WTC11 (cell line): ENCODE data around the gene SLC36A1. TPM values are rescaled to one million over a fixed set of nuclear protein-coding genes. Genes with fewer than 3 reads are reported as not detected.

Experiments
- ATAC-seq: fragments of 200-7000 bp; cut with Tn5 transposase; 2 replicates; pipeline ENCODE4 v1.10.0; 2021; ENCODE audit warnings: mild to moderate bottlenecking, moderate library complexity
- CTCF ChIA-PET: fragments of 300-600 bp; sonication (Branson Sonifier 250); formaldehyde crosslinking; loops from one replicate; lab custom pipeline; 2021; ENCODE audit warnings: antibody characterized with exemption; lab: Charles Lee
- POLR2A ChIA-PET: fragments of 350-600 bp; sonication (Branson Sonifier 250); formaldehyde crosslinking; loops from one replicate; lab custom pipeline; 2021; ENCODE audit warnings: antibody characterized with exemption; lab: Charles Lee
- DNase-seq: peaks from one replicate; pipeline ENCODE4 v3.0.0; 2021; ENCODE audit warnings: low spot score
- H3K27ac Mint-ChIP-seq: 2 replicates; pipeline ENCODE4 v1.8.0; 2021; ENCODE audit warnings: mixed read lengths
- H3K27me3 Mint-ChIP-seq: 2 replicates; pipeline ENCODE4 v1.8.0; 2021; ENCODE audit warnings: low read depth, mild to moderate bottlenecking, moderate library complexity, mixed read lengths
- H3K36me3 Mint-ChIP-seq: 2 replicates; pipeline ENCODE4 v1.8.0; 2021; ENCODE audit warnings: mixed read lengths
- H3K4me1 Mint-ChIP-seq: 2 replicates; pipeline ENCODE4 v1.8.0; 2022; ENCODE audit warnings: mixed read lengths
- H3K4me3 Mint-ChIP-seq: 2 replicates; pipeline ENCODE4 v1.8.0; 2021; ENCODE audit warnings: mild to moderate bottlenecking, moderate library complexity, mixed read lengths
- H3K9me3 Mint-ChIP-seq: 2 replicates; pipeline ENCODE4 v1.8.0; 2021; ENCODE audit warnings: mixed read lengths
- ATF6 ChIP-seq: sonication (generic); formaldehyde crosslinking; IDR thresholded peaks from 2 replicates; pipeline ENCODE4 v1.8.1; 2023; ENCODE audit warnings: mild to moderate bottlenecking, missing genetic modification reagents
- CREB1 ChIP-seq: sonication (generic); formaldehyde crosslinking; IDR thresholded peaks from 2 replicates; pipeline ENCODE4 v1.8.0; 2023; ENCODE audit warnings: mild to moderate bottlenecking, missing genetic modification reagents
- ESRRA ChIP-seq: sonication (generic); formaldehyde crosslinking; IDR thresholded peaks from 2 replicates; pipeline ENCODE4 v1.8.1; 2022; ENCODE audit warnings: mild to moderate bottlenecking, missing genetic modification reagents, borderline replicate concordance
- GTF2I ChIP-seq: fragments of 250-450 bp; sonication (Bioruptor Pico); conservative IDR thresholded peaks from 2 replicates; pipeline ENCODE4 v1.4.0; 2021; ENCODE audit warnings: mild to moderate bottlenecking
- MYBL2 ChIP-seq: sonication (generic); formaldehyde crosslinking; IDR thresholded peaks from 2 replicates; pipeline ENCODE4 v1.8.1; 2023; ENCODE audit warnings: mild to moderate bottlenecking, moderate library complexity, missing genetic modification reagents
- NR3C1 ChIP-seq: sonication (generic); formaldehyde crosslinking; conservative IDR thresholded peaks from 2 replicates; pipeline ENCODE4 v1.8.1; 2023; ENCODE audit warnings: low read depth, mild to moderate bottlenecking, missing genetic modification reagents
- OVOL2 ChIP-seq: fragments of 250-450 bp; sonication (Bioruptor Pico); IDR thresholded peaks from 2 replicates; pipeline ENCODE4 v1.9.0; 2021; ENCODE audit warnings: mild to moderate bottlenecking, borderline replicate concordance
- SMAD4 ChIP-seq: sonication (generic); formaldehyde crosslinking; IDR thresholded peaks from 2 replicates; pipeline ENCODE4 v1.8.0; 2022; ENCODE audit warnings: mild to moderate bottlenecking, missing genetic modification reagents
- TCF7 ChIP-seq: sonication (generic); formaldehyde crosslinking; IDR thresholded peaks from 2 replicates; pipeline ENCODE4 v1.8.0; 2022; ENCODE audit warnings: mild to moderate bottlenecking, low read depth, missing genetic modification reagents, moderate library complexity
- ZBTB43 ChIP-seq: sonication (generic); formaldehyde crosslinking; IDR thresholded peaks from 2 replicates; pipeline ENCODE4 v1.8.1; 2023; ENCODE audit warnings: mild to moderate bottlenecking, missing genetic modification reagents
- ZNF281 ChIP-seq: sonication (generic); formaldehyde crosslinking; IDR thresholded peaks from 2 replicates; pipeline ENCODE4 v1.8.0; 2023; ENCODE audit warnings: mild to moderate bottlenecking, missing genetic modification reagents
- ZNF396 ChIP-seq: fragments of 250-450 bp; sonication (Bioruptor Pico); IDR thresholded peaks from 2 replicates; pipeline ENCODE4 v1.8.0; 2021; ENCODE audit warnings: mild to moderate bottlenecking, moderate library complexity, borderline replicate concordance
- ZNF416 ChIP-seq: fragments of 250-450 bp; sonication (Bioruptor Pico); IDR thresholded peaks from 2 replicates; pipeline ENCODE4 v1.9.0; 2021; ENCODE audit warnings: mild to moderate bottlenecking, inconsistent platforms
- ZNF423 ChIP-seq: fragments of 250-450 bp; sonication (Bioruptor Pico); IDR thresholded peaks from 2 replicates; pipeline ENCODE4 v2.1.2; 2022; ENCODE audit warnings: mild to moderate bottlenecking, moderate library complexity
- ZNF671 ChIP-seq: fragments of 250-450 bp; sonication (Bioruptor Pico); IDR thresholded peaks from 2 replicates; pipeline ENCODE4 v1.8.0; 2021; ENCODE audit warnings: mild to moderate bottlenecking
- total RNA-seq: library from RNA; stranded (reverse); gene quantifications from 3 replicates; pipeline ENCODE4 v1.2.3, GENCODE V29; 2021

Gene SLC36A1
- total RNA-seq, 1 experiment from 2014 or later = 12.2 TPM

GRCh38 chr5:151458314-151458713 is 10.9 kb downstream of the SLC36A1 start:
- Mint-ChIP-seq H3K27ac (no peak overlapping the region), H3K27me3 (no peaks in the 10 kb centered on the region), H3K36me3 (no peaks in the 10 kb centered on the region), H3K4me3 (no peak overlapping the region), H3K4me1 (peaks cover 4% of the 10 kb centered on the region), H3K9me3 (no peaks in the 10 kb centered on the region)
- ChIA-PET CTCF (interaction anchor here (1.1 to 1.8 kb wide), 2 partner anchors 62 to 194 kb away, joined by 3 to 8 read pairs; no protein-coding TSS in a partner anchor), POLR2A (interaction anchor here (0.6 kb wide), 1 partner anchor 281 kb away, joined by 3 read pairs; no protein-coding TSS in a partner anchor)
- TF ChIP-seq MYBL2 (CRISPR knock-in tag) (no peak), NR3C1 (CRISPR knock-in tag) (no peak), TCF7 (CRISPR knock-in tag) (no peak), ATF6 (no peak), ESRRA (CRISPR knock-in tag) (no peak), ZNF416 (CRISPR knock-in tag) (no peak), OVOL2 (no peak)
- DNase-seq (no peak), ATAC-seq (no peak)

GRCh38 chr5:151459680-151460324 is 12.4 kb downstream of the SLC36A1 start:
- H3K4me3 Mint-ChIP-seq = no peak overlapping the region
- no peak overlapping the region for H3K27ac Mint-ChIP-seq
- DNase-seq (no peak), ATAC-seq (peak; percentile 48; the same call in 1 of the 2 replicates)
- H3K27me3 Mint-ChIP-seq = no peaks in the 10 kb centered on the region
- ChIA-PET CTCF (interaction anchor here (0.9 to 2.6 kb wide), 5 partner anchors 12 to 192 kb away, joined by 5 to 18 read pairs (median 7); partner anchors contain the start of gene SLC36A1), POLR2A (no interaction called here)
- TF ChIP-seq SMAD4 (CRISPR knock-in tag) = no peak
- no peak for TF ChIP-seq ZNF396 (CRISPR knock-in tag)
- TF ChIP-seq ZNF281 (CRISPR knock-in tag) = no peak
- TF ChIP-seq TCF7 (CRISPR knock-in tag) = no peak
- no peak for TF ChIP-seq ZBTB43
- no peak for TF ChIP-seq NR3C1 (CRISPR knock-in tag)
- no peak for TF ChIP-seq CREB1 (CRISPR knock-in tag)
- no peak for TF ChIP-seq ZNF423 (CRISPR knock-in tag)
- H3K9me3 Mint-ChIP-seq = no peaks in the 10 kb centered on the region
- H3K36me3 Mint-ChIP-seq = no peaks in the 10 kb centered on the region; the same call in 1 of the 2 replicates
- H3K4me1 Mint-ChIP-seq = no peaks in the 10 kb centered on the region

GRCh38 chr5:151461312-151461711 is 13.9 kb downstream of the SLC36A1 start:
- TF ChIP-seq ZNF671 (CRISPR knock-in tag) (no peak), GTF2I (CRISPR knock-in tag) (no peak), ZNF281 (CRISPR knock-in tag) (no peak)
- ChIA-PET POLR2A (no interaction called here), CTCF (interaction anchor here (0.9 to 2.6 kb wide), 3 partner anchors 14 to 62 kb away, joined by 3 to 18 read pairs (median 3); partner anchors contain the start of gene SLC36A1)
- DNase-seq (no peak), ATAC-seq (no peak)
- H3K27ac Mint-ChIP-seq = no peak overlapping the region
- no peak overlapping the region for H3K4me3 Mint-ChIP-seq
- no peaks in the 10 kb centered on the region for H3K9me3 Mint-ChIP-seq
- peaks cover 8% of the 10 kb centered on the region for H3K36me3 Mint-ChIP-seq
- H3K4me1 Mint-ChIP-seq = no peaks in the 10 kb centered on the region
- no peaks in the 10 kb centered on the region for H3K27me3 Mint-ChIP-seq
